Endothelial cell of umbilical vein (primary cell): ENCODE measurements around the gene SP1. TPM values are rescaled to one million over a fixed set of nuclear protein-coding genes. Genes with fewer than 3 reads are reported as not detected.

ENCODE experiments used
- BruUV-seq: library from RNA; stranded (reverse); fragments of 400-500 nt; replicated peaks from 2 replicates; lab custom pipeline; 2021; lab: Mats Ljungman, UMichigan
- CTCF ChIA-PET: fragments of 300-600, 350-600 bp; sonication (Branson Sonifier 250); formaldehyde crosslinking; loops from one replicate; lab custom pipeline; 2021; ENCODE audit warnings: antibody characterized with exemption, inconsistent platforms; lab: Charles Lee
- POLR2A ChIA-PET: fragments of 300-600, 350-600 bp; sonication (Branson Sonifier 250); formaldehyde crosslinking; loops from one replicate; lab custom pipeline; 2021; ENCODE audit warnings: antibody characterized with exemption, inconsistent platforms; lab: Charles Lee
- DNase-seq: peaks from one replicate; pipeline ENCODE4 v3.0.0-alpha.2; 2011; ENCODE audit warnings: low read depth, low spot score
- FAIRE-seq: peaks from 2 replicates; lab custom pipeline; 2011; peaks lifted over from hg19 to GRCh38; lab: Jason Lieb, UNC
- H2AFZ ChIP-seq: 2 replicates; pipeline ENCODE4 v1.6.0; 2012; ENCODE audit warnings: low read depth, low read length, control low read depth, inconsistent platforms
- H3K27ac ChIP-seq: 2 replicates; pipeline ENCODE4 v1.5.1; 2011; ENCODE audit warnings: low read depth, mild to moderate bottlenecking, control low read depth, low read length, moderate library complexity; ENCODE audit not compliant: insufficient read depth
- H3K27me3 ChIP-seq, 2 experiments: 2 replicates each; pipeline versions ENCODE4 v1.6.0 to v1.6.1; 2011; ENCODE audit warnings: low read length in 2 of 2, mixed read lengths in 1 of 2; ENCODE audit not compliant: control insufficient read depth in 2 of 2, insufficient read depth in 2 of 2
- H3K36me3 ChIP-seq, 2 experiments: 2 replicates in 1 of 2; 3 replicates in 1 of 2; pipeline ENCODE4 v1.5.1; 2011; ENCODE audit warnings: low read length in 2 of 2, mild to moderate bottlenecking in 1 of 2, moderate library complexity in 1 of 2; ENCODE audit not compliant: control insufficient read depth in 2 of 2, insufficient read depth in 2 of 2; ENCODE audit errors: extremely low read depth in 1 of 2
- H3K4me1 ChIP-seq: 3 replicates; pipeline ENCODE4 v1.5.1; 2011; ENCODE audit warnings: mild to moderate bottlenecking, low read length; ENCODE audit not compliant: control insufficient read depth, insufficient read depth; ENCODE audit errors: extremely low read depth
- H3K4me2 ChIP-seq: 2 replicates; pipeline ENCODE4 v1.6.1; 2011; ENCODE audit warnings: low read length, control low read depth, mixed read lengths; ENCODE audit not compliant: insufficient read depth
- H3K4me3 ChIP-seq, 3 experiments: fragments of 200-600 bp in 1 of 3; sonication (generic), shearing (Covaris generic) in 1 of 3; replicated peaks in 1 of 3; 2 replicates each; pipeline ENCODE4 v1.5.1; 2011 to 2016; ENCODE audit warnings: control low read depth in 3 of 3, low read length in 3 of 3, mild to moderate bottlenecking in 2 of 3, inconsistent platforms in 1 of 3, low read depth in 1 of 3, moderate library complexity in 1 of 3; ENCODE audit not compliant: insufficient read depth in 1 of 3
- H3K79me2 ChIP-seq: 2 replicates; pipeline ENCODE4 v1.6.0; 2012; ENCODE audit warnings: low read length, inconsistent platforms; ENCODE audit not compliant: control insufficient read depth, insufficient read depth
- H3K9ac ChIP-seq: replicated peaks from 2 replicates; pipeline ENCODE3; 2011; ENCODE audit warnings: low read length, control low read depth; ENCODE audit not compliant: insufficient read depth; ENCODE audit errors: extremely low read depth
- H3K9me1 ChIP-seq: replicated peaks from 3 replicates; pipeline ENCODE4 v1.6.0; 2011; ENCODE audit warnings: mild to moderate bottlenecking, low read length; ENCODE audit not compliant: control insufficient read depth, insufficient read depth; ENCODE audit errors: extremely low read depth
- H3K9me3 ChIP-seq: replicated peaks from 2 replicates; pipeline ENCODE4 v1.5.1; 2012; ENCODE audit warnings: low read length, inconsistent platforms; ENCODE audit not compliant: control insufficient read depth, insufficient read depth
- H4K20me1 ChIP-seq: replicated peaks from 2 replicates; pipeline ENCODE3; 2011; ENCODE audit warnings: mild to moderate bottlenecking, low read length; ENCODE audit not compliant: control insufficient read depth, insufficient read depth; ENCODE audit errors: extremely low read depth
- EZH2 ChIP-seq: IDR thresholded peaks from 2 replicates; pipeline ENCODE4 v1.6.1; 2012; ENCODE audit warnings: borderline replicate concordance, low read depth, mild to moderate bottlenecking, moderate library complexity, low read length, inconsistent platforms; ENCODE audit not compliant: severe bottlenecking
- FOS ChIP-seq: IDR thresholded peaks from 2 replicates; pipeline ENCODE4 v1.6.1; 2011; ENCODE audit warnings: mild to moderate bottlenecking, low read length, moderate library complexity, borderline replicate concordance; ENCODE audit not compliant: insufficient read depth
- GATA2 ChIP-seq: IDR thresholded peaks from 2 replicates; pipeline ENCODE4 v1.7.0; 2011; ENCODE audit warnings: low read depth, mild to moderate bottlenecking, moderate library complexity, mixed read lengths, low read length; ENCODE audit not compliant: insufficient read length, insufficient read depth
- MYC ChIP-seq: IDR thresholded peaks from one replicate; pipeline ENCODE4 v1.6.1; 2011; ENCODE audit warnings: mild to moderate bottlenecking, low read depth, low read length
- POLR2AphosphoS5 ChIP-seq: IDR thresholded peaks from 2 replicates; pipeline ENCODE4 v1.6.1; 2012; ENCODE audit warnings: low read depth, mild to moderate bottlenecking, control low read depth, low read length, moderate library complexity; ENCODE audit not compliant: insufficient read depth
- dilution Hi-C: fragments of 300-500 bp; cut with MboI; formaldehyde crosslinking; loops from one replicate; pipeline ENCODE4 v1.15.0; 2019; ENCODE audit warnings: low sequenced_read_pairs; ENCODE audit not compliant: extremely low pct_ligation_motif_present
- intact Hi-C: fragments of 100-400 bp; cut with micrococcal nuclease; formaldehyde crosslinking; loops from one replicate; pipeline ENCODE4 v1.10.0; 2022
- polyA plus RNA-seq, 4 experiments: library from polyadenylated mRNA; depleted of rRNA in 3 of 4; stranded (reverse) in 3 of 4; unstranded in 1 of 4; fragments of >200 nt; gene quantifications; 2 replicates each; pipeline versions ENCODE4 v1.2.1 to v1.2.3, GENCODE V29; 2011 to 2012; ENCODE audit warnings: missing spikeins in 1 of 4
- total RNA-seq: library from RNA; stranded (reverse); gene quantifications from 2 replicates; pipeline ENCODE4 v1.2.3, GENCODE V29; 2021
- TF ChIP-seq, protein P1 (sequence below): IDR thresholded peaks from 2 replicates; pipeline ENCODE4 v1.6.1; 2011; ENCODE audit not compliant: insufficient read depth, insufficient read length

SP1 gene
- total and polyA plus RNA-seq, 2 donors (not counting 3 experiments of a cell fraction or from before 2014, with no cell fraction given), result 34.8 to 56.3 TPM

DNA sequence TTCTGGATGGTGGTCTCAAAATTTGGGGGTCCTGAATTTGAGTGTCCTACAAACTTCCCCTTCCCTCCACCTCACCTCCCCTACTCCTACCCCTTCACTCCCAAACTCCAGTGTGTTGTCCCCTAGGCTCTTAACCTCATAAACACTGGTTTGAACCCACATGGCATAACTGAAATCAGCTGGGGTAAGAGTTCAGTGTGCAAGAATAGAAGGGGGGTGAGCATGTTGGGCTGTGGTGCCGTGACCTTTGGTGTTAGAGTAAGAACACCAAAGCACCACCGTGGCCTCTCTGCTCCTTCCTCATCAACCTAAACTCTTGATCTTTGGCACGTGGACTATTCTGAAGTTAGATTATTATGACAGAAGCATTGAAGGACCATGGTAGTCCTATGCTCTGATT is 83.0 kb downstream of the SP1 start:
- Histone ChIP-seq H3K9me1 (no peaks in the 10 kb centered on the region), H3K27me3 (no peaks in the 10 kb centered on the region), H4K20me1 (peaks cover 24% of the 10 kb centered on the region), H3K4me1 (no peaks in the 10 kb centered on the region), H2AFZ (no peak overlapping the region), H3K27ac (no peak overlapping the region), H3K9ac (no peak overlapping the region), H3K4me2 (no peak overlapping the region), H3K79me2 (peaks cover 89% of the 10 kb centered on the region), H3K4me3 (no peak overlapping the region), H3K36me3 (peaks cover 70 to 87% of the 10 kb centered on the region in 2 experiments), H3K9me3 (no peaks in the 10 kb centered on the region)
- TF ChIP-seq MYC (no peak), EZH2 (no peak), GATA2 (no peak)
- dilution Hi-C loops (no loop called here), intact Hi-C loops (no loop called here)
- POLR2A ChIA-PET, result no interaction called here
- FAIRE-seq (no peak), DNase-seq (no peak)
- CTCF ChIA-PET, result interaction anchor here (1.2 kb wide), 1 partner anchor 14 kb away, joined by 6 read pairs; no protein-coding TSS in a partner anchor
- no TSS peak for BruUV-seq

DNA sequence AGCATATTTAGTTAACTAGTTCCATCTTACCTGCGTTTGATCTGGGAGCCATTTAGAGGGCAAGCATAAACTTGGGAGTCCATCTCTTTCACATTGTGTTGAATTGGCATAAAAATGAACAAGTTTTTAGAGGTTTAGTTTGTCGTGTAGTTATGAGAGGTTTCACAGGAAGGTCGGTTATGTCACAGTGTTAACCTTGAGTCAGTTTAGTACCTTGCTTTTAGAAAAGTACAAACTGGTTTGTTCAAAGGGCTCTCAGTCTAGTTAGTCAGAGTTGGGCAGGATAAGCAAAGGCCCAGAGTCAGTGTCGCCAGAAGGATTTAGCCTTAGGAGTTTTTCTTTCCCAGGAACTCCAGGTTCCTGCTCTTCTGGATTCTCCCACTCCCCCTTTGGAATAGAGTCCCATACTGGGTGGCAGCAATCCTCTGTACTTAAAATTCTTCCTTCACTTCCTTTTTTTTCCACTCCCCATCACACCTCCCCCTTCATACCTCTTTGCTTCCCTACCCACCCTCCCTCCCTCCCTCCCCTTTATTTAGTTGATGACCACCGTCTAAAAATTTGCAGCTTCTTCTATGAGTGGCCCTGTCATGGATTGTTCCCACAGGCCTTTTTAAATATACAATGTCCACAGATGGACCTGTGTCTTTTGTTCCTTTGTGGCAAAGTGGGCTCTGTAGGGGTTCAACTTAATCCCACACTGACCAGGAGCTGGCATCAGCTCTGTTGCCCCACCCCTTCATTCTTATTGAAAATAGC is 84.0 kb downstream of the SP1 start:
- Histone ChIP-seq H3K4me3 (no peak overlapping the region), H2AFZ (no peak overlapping the region), H3K9me3 (no peaks in the 10 kb centered on the region), H3K9me1 (no peaks in the 10 kb centered on the region), H3K27ac (no peak overlapping the region), H3K4me2 (no peak overlapping the region), H4K20me1 (peaks cover 27% of the 10 kb centered on the region), H3K36me3 (peaks cover 73 to 94% of the 10 kb centered on the region in 2 experiments), H3K27me3 (no peaks in the 10 kb centered on the region), H3K4me1 (no peaks in the 10 kb centered on the region), H3K79me2 (peaks cover 88% of the 10 kb centered on the region), H3K9ac (no peak overlapping the region)
- ChIA-PET CTCF (interaction anchor here (0.9 to 1.8 kb wide), 3 partner anchors 9 to 13 kb away, joined by 3 to 9 read pairs (median 3); no protein-coding TSS in a partner anchor), POLR2A (interaction anchor here (0.5 to 1.3 kb wide), 3 partner anchors 9 to 269 kb away, joined by 3 to 14 read pairs (median 5); no protein-coding TSS in a partner anchor)
- DNase-seq (no peak), FAIRE-seq (no peak)
- BruUV-seq, result no TSS peak
- dilution Hi-C loops (no loop called here), intact Hi-C loops (no loop called here)
- TF ChIP-seq POLR2AphosphoS5 (peak; percentile 18), FOS (no peak), GATA2 (no peak)
- TF ChIP-seq, protein P1, sequence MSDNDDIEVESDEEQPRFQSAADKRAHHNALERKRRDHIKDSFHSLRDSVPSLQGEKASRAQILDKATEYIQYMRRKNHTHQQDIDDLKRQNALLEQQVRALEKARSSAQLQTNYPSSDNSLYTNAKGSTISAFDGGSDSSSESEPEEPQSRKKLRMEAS, result no peak
